GM19468 (cell line): ENCODE measurements around the gene RPTOR.

Source experiments
- ATAC-seq: cut with Tn5 transposase; IDR thresholded peaks from one replicate; pipeline ENCODE4 v1.9.1; 2021; ENCODE audit warnings: mild to moderate bottlenecking, moderate library complexity, moderate number of reproducible peaks; ENCODE audit not compliant: unreplicated experiment; ENCODE audit errors: extremely low read depth

Gene RPTOR

DNA sequence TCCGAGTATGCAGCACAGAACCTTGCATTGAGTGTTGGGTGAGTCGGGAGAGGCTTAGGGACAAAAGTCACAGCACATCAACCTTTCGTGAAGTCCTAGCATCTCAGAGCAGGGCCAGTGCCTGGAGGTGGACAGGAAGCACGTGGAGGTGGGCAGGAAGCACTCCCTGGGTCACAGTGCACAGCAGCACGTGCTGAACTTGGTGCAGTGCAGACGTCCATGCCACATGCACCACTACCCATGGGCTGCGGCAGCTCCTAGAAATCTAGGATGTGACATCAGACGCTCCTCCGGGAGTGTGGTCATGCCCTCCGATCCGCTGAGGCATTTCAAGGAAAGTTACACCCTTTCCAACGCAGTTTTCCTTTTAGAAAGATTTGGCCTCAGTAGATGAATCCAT lies 363.6 kb downstream of the RPTOR start:
- no peak for ATAC-seq

DNA sequence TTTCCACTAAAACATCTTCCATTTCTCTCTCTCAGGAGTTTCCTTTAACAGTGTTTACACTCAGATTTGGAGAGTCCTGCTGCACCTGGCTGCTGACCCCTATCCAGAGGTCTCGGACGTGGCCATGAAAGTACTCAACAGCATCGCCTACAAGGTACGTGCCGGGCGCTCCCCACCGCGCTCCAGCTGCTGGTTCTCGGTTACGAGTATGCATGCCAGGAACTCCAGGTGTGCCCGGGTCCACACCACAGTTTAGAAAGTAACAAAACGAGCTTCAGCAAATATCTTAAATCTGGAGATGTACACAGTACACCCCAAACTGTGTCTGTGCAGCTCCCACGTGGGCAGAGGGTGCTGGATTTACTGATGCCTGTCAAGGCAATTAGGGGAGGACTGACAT lies 364.1 kb downstream of the RPTOR start:
- no peak for ATAC-seq

DNA sequence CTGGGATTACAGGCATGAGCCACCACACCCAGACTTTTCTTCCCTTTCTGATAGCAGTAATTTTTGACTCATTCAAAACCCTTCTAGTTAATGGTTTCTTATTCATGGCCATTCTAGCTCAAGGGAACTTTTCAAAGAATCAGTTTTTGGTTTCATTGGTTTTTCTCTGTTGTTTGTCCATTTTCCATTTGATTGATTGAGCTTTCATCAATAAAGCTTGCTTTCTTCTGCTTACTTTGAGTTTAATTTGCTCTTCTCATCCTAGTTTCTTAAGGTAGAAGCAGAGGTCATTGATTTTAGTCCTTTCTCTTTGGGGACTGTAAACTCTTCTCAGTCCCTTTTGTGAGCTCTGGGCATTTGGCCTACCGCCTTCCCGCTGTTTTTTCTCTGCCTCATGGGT lies 365.0 kb downstream of the RPTOR start:
- ATAC-seq = no peak

DNA sequence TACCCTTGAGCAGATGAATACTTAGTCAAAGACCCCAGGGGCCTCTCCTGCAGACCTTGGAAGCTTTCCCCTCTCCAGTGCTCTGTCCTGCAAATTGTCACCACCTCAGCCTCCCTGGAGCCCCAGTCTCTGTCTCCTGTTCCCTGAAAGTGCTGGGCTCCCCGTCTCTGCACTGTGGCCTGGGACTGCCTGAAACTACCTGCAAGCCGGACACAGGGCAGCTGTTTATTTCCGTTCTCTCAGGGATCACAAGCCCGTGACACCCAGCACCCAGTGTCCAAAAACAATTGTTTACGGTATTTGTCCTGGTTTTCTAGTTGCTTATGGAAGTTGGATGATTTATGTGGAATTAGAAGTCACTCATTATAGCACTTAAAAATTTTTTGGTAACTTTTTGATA lies 365.4 kb downstream of the RPTOR start:
- no peak for ATAC-seq

DNA sequence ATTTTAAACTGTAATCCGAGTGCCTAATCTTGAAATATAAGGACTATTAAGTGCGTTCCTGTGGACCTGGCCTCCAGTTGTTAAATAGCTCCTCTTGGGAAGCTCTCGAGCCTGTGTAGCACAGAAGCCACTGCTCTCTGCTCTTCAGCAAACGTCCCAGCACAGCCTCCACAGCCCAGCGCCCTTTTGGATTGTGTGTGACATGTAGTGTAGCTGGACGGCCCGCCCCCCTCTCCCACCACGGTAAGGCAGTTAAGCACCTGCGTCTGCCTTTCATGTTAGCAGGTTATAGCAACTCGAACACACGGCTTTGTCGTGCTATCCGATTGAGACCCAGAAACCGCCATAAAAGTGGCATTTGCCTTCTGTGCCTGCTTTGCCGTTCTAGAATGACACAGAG lies 367.8 kb downstream of the RPTOR start:
- ATAC-seq = no peak

DNA sequence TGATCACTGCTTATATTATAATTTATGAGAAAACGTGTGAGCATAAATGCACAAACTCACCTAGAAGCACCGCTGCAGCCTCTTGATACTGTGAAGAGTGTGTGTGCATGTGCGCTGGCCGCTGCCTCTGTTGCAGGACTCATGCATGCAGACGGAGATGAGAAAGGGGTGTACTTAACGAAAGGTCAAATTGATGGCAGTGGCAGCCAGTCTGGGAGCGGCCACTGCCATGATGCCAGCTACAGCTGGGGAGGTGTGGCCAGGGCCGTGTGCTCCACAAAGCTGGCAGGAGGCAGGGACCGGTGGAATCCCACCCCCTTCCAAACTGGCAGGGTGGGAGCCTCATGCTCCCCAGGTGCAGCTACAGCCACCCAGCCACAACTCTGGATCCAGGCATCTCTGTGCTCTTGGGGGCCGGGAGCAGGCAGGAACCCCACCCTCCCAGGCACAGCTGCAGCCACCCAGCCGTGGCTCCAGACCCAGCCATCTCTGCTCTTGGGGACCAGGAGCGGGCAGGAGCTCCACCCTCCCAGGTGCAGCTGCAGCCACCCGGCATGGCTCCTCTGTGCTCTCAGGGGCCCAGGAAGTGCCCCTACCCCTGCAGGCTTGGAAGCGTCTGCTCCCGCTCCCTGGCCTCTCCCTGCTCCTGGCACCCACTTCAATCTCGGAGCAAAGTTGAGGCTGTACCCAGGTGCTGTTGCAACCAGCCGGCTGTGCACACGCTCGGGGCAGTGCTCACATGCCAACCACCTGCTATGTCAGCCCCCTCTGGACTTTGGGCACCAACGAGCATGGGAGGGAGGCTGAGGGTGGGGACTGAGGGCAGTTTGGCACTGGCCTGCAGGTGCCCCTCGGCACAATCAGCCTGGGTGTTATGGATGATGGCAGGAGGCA lies 369.5 kb downstream of the RPTOR start:
- ATAC-seq = no peak

DNA sequence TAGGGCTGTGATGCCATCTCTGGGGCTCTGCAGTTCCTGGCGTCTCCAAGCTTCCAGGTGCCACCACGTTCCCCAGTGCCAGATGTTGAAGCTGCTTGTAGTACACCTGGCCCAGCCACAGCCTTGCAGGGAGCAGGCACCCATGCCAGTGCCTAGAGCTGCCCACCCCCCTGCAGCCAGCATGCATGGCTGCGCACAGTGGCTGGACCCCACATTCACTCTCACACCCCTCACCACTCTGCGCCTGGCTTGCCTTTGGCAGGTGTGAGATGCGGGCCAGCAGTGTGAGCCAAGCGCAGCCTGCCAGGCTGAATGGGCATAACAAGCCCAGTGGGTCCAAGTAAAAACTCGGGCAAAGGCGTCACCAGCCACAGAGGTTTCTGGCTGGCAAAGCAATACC lies 371.6 kb downstream of the RPTOR start:
- no peak for ATAC-seq

DNA sequence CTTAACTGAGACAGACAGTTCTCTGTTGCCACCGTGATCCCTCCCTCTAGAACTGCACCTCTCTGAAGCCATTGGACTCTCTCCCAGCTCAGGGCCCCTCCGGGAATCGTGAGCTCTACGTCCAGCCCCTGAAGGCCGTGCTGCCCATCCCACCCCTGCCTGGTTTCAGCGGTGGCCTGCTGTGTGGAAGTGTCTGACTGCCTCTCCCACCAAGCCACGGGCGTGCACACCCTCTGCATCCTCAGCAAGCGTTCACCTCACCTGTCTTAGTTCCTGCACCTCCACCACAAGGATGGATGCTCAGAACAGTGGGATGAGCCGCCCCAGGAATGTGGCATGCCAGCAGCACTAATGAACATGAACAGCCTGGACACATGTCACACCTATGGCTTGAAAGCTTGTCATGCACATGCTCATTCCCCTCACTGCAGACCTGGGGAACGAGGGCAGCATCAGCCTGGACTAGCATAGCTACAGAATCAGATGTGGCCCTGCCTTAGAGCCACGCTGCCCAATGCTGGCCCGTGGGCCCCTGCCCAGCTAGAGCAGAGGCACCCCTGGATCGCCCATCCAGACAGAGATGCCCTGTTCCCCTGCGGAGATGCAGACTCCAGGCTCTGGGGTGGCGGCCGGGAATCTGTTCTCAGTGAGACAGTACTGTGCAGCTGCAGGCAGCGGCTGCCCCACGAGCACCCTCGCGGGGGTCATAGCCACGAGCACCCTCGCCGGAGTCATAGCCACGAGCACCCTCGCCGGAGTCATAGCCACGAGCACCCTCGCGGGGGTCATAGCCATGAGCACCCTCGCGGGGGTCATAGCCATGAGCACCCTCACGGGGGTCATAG lies 373.3 kb downstream of the RPTOR start:
- ATAC-seq = no peak

DNA sequence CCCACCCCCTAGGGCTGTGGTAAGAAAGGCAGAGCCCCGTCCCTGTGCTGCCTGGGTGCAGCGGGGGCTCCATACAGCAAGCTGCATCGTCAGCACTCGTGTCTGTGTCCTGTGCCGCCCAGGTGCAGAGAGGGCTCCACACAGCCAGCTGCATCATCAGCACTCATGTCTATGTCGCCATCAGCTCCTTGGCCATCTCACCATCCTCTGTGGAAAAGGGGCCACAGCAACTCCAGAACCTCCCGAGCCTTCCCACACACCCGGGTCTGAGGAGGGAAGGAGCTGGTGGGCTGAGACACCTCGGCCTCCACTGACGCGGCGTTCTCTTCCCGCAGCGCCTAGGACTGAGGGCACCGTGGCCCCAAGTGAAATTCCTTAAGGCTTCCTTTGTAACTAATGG lies 374.1 kb downstream of the RPTOR start:
- no peak for ATAC-seq

DNA sequence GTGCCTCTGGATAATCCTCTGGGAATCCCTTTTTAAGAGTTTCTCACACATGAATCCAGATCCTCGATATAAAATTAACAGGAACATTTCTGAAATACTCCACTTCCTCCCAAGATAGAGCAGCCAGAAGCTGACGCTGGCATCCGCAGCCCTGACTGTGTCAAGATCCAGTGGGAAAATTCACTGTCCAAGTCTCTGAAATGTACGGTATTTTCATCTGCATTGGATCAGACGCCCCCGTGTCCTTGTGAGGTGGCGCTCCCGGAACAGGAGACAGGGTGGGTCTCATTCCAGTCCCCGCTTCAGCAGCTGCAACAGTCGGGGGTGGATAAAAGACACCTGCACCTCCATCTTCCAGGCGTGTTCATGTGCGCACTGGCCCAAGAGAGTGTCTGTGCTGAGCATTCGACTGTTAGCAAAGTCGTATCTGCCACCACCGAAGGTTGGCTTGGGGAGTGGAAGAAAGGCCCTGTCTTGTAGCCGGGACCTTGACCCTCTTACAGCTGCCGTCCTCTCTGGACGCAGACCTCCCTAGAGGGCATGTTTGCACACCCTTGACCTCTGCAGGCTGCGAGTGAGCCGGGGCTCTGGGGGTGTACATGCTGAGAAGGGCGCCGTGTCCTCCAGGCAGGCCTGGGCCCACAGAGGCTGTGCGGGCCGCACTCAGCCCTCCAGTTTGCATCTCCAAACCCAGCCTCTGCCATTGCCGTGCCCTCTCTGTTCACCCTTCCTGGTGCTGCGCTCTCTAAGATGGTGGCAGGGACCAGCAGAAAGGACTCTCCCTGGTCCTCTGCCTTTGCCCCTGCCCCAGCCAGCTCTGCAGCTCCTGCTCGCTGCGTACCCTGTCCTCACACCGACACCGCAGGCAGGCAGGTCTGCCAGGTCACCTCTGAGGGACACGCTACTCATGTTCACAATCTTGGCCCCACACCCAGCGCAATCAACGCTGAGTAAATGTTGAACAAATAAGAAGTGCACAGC lies 375.0 kb downstream of the RPTOR start:
- ATAC-seq = no peak

DNA sequence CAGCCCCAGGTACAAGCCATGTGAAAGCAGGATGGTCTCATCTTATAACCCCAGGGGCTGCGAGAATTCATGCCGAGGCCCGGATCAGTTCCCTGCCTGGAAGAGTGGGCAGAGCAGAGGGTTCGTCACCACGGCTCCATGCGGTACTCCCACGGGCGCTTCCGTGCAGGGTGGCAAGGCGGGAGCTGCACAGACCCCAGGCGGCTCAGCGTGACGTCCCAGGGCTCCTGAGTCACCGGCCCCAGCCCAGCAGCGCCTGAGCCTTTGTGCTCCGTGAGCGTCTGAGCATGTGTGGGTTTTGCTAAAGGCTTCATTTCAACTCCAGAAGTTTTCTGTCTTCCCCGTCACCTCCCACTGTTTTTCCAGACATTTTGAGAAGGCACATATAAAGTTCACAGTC lies 375.8 kb downstream of the RPTOR start:
- no peak for ATAC-seq

DNA sequence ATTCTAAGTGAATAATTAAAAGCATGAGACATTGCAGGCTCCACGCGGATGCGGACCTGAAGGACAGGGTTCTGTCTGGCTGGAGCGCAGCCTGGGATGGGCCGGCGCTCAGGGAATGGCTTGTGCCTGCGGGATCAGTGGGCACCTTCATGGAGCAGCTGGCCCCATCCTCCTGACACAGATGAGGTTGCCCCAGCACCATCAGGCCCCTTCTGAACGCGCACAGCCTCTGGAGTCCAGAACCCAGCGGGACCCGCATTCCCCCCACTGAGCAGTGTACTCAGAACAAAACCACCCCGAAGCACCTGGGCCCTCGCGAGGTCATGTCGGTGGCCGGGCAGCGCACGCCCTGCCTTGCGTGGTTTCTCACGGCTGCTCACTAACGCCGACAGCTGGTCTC lies 376.5 kb downstream of the RPTOR start:
- no peak for ATAC-seq

DNA sequence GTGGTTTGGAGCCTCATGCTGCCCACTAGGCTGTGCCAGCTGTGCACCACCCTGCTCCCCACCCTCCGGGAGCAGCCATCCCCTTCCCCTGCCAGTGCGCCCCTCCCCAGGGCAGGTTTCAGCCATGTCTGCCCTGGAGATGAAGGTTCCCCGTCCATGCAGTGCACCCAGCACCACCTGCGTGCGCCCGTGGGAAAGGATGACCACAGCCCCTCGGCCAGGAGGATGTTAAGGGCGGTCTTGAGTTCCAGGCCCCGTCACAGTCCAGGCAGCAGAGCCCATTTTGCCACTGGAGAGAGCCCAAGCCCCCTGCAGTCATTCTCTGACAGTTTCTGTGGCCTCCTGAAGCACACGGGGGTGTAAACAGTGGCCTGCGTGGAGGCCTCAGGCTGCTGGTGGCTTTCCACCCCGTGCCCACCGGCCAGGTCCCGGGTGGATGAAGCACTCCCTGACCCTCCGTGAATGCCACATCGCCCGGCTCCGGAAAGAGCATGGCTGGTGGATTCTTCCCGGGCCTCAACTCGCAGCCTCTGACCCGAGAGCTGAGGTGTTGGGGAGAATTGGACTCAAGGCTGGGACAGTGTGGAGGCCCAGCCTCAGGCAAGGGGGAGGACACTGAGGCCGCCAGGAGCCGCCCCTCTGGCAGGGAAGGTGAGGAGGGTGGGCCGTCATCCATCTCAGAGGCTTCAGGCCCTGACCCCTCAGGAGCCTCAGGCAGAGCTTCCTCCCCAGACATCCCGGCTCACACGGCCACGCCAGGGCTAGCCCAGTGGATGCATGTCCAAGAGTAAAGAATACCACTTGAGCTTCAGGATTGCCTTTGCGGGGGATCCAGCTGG lies 377.3 kb downstream of the RPTOR start:
- ATAC-seq = no peak

DNA sequence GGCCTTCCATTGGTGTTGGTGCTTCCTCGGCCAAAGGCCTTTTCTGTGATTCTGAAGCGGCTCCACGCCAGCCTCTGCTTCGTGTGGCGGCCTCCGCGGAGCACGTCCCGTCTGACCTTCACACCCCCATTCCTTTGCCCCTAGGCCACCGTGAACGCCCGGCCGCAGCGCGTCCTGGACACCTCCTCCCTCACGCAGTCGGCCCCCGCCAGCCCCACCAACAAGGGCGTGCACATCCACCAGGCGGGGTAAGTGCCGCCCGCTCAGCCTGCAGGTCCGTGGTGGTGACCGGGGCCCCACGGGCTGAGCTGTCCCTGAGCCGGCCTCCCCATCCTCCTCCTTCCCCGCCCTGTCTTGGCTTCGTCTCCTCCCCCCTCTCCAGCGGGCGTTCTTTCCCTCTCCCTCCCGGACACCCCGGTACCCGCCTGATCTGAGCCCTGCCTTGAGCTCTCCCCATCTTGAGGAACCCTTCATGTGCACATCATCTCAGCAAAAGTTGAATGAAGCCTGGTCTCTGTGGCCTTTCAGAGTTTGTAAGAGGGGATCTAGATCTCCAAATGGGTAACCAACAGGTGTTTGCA lies 378.0 kb downstream of the RPTOR start:
- no peak for ATAC-seq

DNA sequence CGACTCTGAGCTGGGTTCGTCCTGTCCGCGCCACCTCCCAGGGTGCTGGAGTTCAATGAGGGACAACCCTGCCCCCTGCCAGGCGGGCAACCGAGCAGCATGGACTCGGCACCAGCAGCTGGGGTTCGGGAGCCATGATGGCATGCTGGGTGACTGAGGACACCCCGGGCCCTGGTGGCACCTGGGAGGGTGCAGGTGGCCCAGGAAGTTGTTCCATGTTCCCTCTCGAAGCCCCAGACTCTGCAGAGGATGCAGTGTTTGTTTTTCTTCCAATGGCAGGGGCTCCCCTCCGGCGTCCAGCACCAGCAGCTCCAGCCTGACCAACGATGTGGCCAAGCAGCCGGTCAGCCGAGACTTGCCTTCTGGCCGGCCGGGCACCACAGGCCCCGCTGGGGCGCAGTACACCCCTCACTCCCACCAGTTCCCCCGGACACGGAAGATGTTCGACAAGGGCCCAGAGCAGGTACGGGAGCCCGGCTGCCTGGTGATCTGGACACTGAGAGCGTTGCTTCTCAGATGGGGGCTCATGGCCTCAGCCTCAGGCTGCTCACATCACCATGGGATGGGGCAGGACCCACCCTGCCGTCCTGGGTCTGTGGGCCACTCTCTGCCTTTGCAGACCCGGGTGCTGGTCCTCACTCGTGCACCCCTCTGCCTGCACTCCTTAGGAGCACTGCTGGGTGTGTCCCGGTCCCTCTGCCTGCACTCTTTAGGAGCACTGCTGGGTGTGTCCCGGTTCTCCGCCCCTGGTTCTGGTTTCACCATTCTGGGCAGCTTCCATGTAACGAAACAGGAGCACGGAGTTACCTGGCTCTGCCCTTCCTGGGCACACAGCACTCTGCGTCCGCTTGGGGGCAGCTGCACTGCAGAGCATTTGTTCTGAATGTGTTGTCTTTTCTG lies 378.8 kb downstream of the RPTOR start:
- no peak for ATAC-seq

DNA sequence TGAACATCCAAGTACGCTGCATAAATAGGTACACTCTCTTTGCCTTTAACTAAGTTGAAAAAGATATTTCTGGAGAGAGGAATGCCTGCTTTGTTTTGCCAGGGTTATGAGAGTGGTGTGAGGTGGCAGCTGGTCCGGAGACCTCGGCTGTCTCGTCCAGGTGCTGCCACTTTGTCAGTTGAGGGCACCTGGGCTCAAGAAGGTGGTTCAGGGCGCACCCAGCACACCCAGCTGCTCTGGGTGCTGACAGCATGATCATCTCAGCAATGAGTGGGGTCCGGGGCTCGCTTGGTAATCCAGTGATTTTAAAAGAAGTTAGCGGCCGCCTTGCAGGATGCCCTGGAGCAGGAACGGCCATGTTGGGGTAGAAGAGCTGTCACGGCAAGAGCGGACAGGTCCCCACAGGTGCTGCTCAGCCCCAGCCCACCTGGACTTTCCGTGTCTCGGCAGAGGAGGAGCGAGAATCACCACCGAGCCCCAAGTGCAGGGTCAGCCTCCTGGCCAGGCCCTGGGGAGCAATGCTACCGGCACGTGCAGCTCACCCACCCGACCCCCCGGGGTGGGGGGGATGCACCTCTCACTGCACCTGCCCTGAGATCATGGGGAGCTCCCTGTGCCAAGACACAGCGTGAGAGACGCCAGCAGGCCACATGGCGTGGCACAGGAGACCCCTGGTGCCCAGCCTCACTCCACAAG lies 379.6 kb downstream of the RPTOR start:
- no peak for ATAC-seq

DNA sequence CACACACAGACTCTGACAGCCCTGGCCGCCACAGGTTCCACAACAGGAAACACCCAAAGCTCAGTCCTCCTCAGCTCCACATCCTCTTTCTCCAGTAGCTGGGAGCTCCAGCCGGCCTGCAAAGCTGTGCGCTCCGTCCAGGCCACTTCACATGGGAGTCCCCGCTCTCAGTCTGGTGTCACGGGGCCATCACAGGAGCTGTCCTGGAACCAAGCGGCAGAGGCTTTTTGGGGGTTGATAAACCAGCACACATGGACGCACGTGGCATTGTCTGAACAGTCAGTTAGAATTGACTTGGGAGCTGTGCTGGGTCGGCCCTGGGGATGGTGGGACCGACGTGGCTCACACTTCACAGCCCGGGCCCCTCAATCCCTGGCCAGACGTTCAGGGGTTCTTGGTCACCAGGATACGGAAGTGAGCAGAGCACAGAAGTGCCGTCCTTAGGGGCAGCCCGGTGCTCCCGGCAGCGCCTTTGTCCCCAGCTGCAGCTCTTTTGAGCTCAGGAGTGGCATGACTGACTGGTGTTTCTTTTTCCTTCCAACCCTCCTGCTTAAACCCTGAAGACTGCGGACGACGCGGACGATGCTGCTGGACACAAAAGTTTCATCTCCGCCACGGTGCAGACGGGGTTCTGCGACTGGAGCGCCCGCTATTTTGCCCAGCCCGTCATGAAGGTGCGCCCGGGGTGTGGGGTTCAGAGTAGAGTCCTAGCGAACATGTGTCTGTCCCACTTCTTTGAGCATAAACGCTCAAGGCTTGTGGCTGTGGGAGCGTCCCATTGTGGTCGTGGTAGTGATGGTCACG lies 380.4 kb downstream of the RPTOR start:
- ATAC-seq = no peak
